Neuronal stem cell (in vitro differentiated cells): ENCODE measurements around the gene DNAJB4.

Experiments used
- DNase-seq: peaks from one replicate; pipeline ENCODE4 v3.0.0-alpha.2; 2013; ENCODE audit warnings: low spot score
- H2AFZ ChIP-seq: one replicate; pipeline ENCODE4 v1.6.1; 2013; ENCODE audit warnings: mild to moderate bottlenecking, low read length, inconsistent platforms
- H2AK5ac ChIP-seq: 2 replicates; pipeline ENCODE4 v1.6.1; 2013; ENCODE audit warnings: low read depth, mild to moderate bottlenecking, inconsistent platforms, low read length, moderate library complexity, mixed read lengths
- H2BK120ac ChIP-seq: 2 replicates; pipeline ENCODE4 v1.6.1; 2013; ENCODE audit warnings: low read depth, mild to moderate bottlenecking, inconsistent platforms, low read length, moderate library complexity, mixed read lengths
- H2BK12ac ChIP-seq: one replicate; pipeline ENCODE4 v1.6.1; 2013; ENCODE audit warnings: low read length, inconsistent platforms
- H2BK15ac ChIP-seq: 2 replicates; pipeline ENCODE4 v1.6.1; 2013; ENCODE audit warnings: mild to moderate bottlenecking, low read length, inconsistent platforms, mixed read lengths
- H2BK5ac ChIP-seq: one replicate; pipeline ENCODE4 v1.6.1; 2013; ENCODE audit warnings: inconsistent platforms, mild to moderate bottlenecking, low read length, moderate library complexity
- H3K14ac ChIP-seq: one replicate; pipeline ENCODE4 v1.6.1; 2013; ENCODE audit warnings: low read length, inconsistent platforms
- H3K18ac ChIP-seq: 2 replicates; pipeline ENCODE4 v1.6.1; 2013; ENCODE audit warnings: low read length, inconsistent platforms
- H3K23ac ChIP-seq: 2 replicates; pipeline ENCODE4 v1.6.1; 2013; ENCODE audit warnings: low read depth, mild to moderate bottlenecking, mixed read lengths, low read length, inconsistent platforms; ENCODE audit not compliant: poor library complexity
- H3K27ac ChIP-seq: replicated peaks from 3 replicates; pipeline ENCODE4 v1.5.1; 2013; ENCODE audit warnings: low read length, inconsistent platforms
- H3K27me3 ChIP-seq, 3 experiments: 2 replicates each; pipeline ENCODE4 v1.6.1; 2013; ENCODE audit warnings: low read length in 3 of 3, mild to moderate bottlenecking in 2 of 3, inconsistent platforms in 1 of 3, low read depth in 1 of 3, mixed read lengths in 1 of 3, moderate library complexity in 1 of 3; ENCODE audit not compliant: control insufficient read depth in 3 of 3, insufficient read depth in 3 of 3
- H3K36me3 ChIP-seq, 2 donors: replicated peaks in 1 of 2; 2 replicates each; pipeline ENCODE4 v1.6.1; 2013; ENCODE audit warnings: low read length in 2 of 2; ENCODE audit not compliant: control insufficient read depth in 2 of 2, insufficient read depth in 2 of 2
- H3K4ac ChIP-seq: 2 replicates; pipeline ENCODE4 v1.6.1; 2013; ENCODE audit warnings: inconsistent platforms, mild to moderate bottlenecking, low read length, moderate library complexity
- H3K4me1 ChIP-seq, 2 donors: 1 replicate in 1 of 2; 2 replicates in 1 of 2; pipeline ENCODE4 v1.6.1; 2013; ENCODE audit warnings: low read length in 2 of 2, low read depth in 1 of 2; ENCODE audit not compliant: control insufficient read depth in 2 of 2, insufficient read depth in 1 of 2
- H3K4me2 ChIP-seq: one replicate; pipeline ENCODE4 v1.6.1; 2013; ENCODE audit warnings: mild to moderate bottlenecking, low read length, inconsistent platforms; ENCODE audit not compliant: insufficient read depth, poor library complexity, severe bottlenecking
- H3K4me3 ChIP-seq, 2 donors: 2 replicates each; pipeline ENCODE4 v1.5.1; 2013; ENCODE audit warnings: low read length in 2 of 2, mild to moderate bottlenecking in 2 of 2, inconsistent platforms in 1 of 2, moderate library complexity in 1 of 2
- H3K79me1 ChIP-seq: one replicate; pipeline ENCODE4 v1.6.1; 2013; ENCODE audit warnings: low read depth, mild to moderate bottlenecking, inconsistent platforms, low read length, moderate library complexity
- H3K9ac ChIP-seq: one replicate; pipeline ENCODE4 v1.6.1; 2013; ENCODE audit warnings: mild to moderate bottlenecking, low read depth, low read length, inconsistent platforms; ENCODE audit not compliant: poor library complexity
- H3K9me3 ChIP-seq, 2 donors: replicated peaks in 1 of 2; 2 replicates each; pipeline versions ENCODE3 to v1.6.1; 2013; ENCODE audit warnings: low read length in 2 of 2, mild to moderate bottlenecking in 2 of 2, inconsistent platforms in 1 of 2, low read depth in 1 of 2, mixed read lengths in 1 of 2, moderate library complexity in 1 of 2; ENCODE audit not compliant: control insufficient read depth in 2 of 2, insufficient read depth in 1 of 2
- H4K8ac ChIP-seq: one replicate; pipeline ENCODE4 v1.6.1; 2013; ENCODE audit warnings: low read depth, mild to moderate bottlenecking, inconsistent platforms, low read length, moderate library complexity
- H4K91ac ChIP-seq: one replicate; pipeline ENCODE4 v1.6.1; 2013; ENCODE audit warnings: low read length, low read depth, mild to moderate bottlenecking, inconsistent platforms; ENCODE audit not compliant: poor library complexity
- WGBS, 2 donors: extraction: QIAGEN DNeasy Blood & Tissue Kit; methylation state at CpG; one replicate each; pipeline ENCODE4 v1.1.7; 2013; ENCODE audit warnings: missing lambda C conversion rate in 2 of 2, mixed read lengths in 1 of 2; ENCODE audit not compliant: insufficient read length in 2 of 2, insufficient replicate concordance in 1 of 2; ENCODE audit errors: extremely low coverage in 2 of 2; 5-methylcytosine and 5-hydroxymethylcytosine counted together

DNAJB4 gene

GRCh38 chr1:78007677-78008341, 3.1 kb downstream of the DNAJB4 start:
- Histone ChIP-seq H3K23ac (no peak overlapping the region), H3K18ac (no peak overlapping the region), H3K4me1 (peaks cover 0 to 17% of the 10 kb centered on the region in 2 donors), H3K9me3 (no peaks in the 10 kb centered on the region), H4K91ac (no peak overlapping the region), H2BK5ac (no peak overlapping the region), H2BK120ac (no peak overlapping the region), H3K9ac (no peak overlapping the region), H3K4me3 (no peak overlapping the region), H3K27ac (no peak overlapping the region), H3K36me3 (peaks cover 0 to 1% of the 10 kb centered on the region in 2 donors), H2BK15ac (no peak overlapping the region), H3K4ac (no peak overlapping the region), H3K4me2 (no peak overlapping the region), H2AFZ (no peak overlapping the region), H3K79me1 (no peaks in the 10 kb centered on the region), H3K14ac (no peak overlapping the region), H2AK5ac (no peak overlapping the region), H2BK12ac (no peak overlapping the region), H3K27me3 (no peaks in the 10 kb centered on the region), H4K8ac (no peak overlapping the region)
- whole genome bisulfite sequencing, 2 donors: no CpG with 5 or more reads among the region's 4 CpGs
- DNase-seq: no peak

GRCh38 chr1:78009276-78009675, 4.5 kb downstream of the DNAJB4 start:
- Histone ChIP-seq H3K9ac (no peak overlapping the region), H4K8ac (no peak overlapping the region), H3K18ac (no peak overlapping the region), H3K79me1 (no peaks in the 10 kb centered on the region), H2AK5ac (no peak overlapping the region), H3K4me1 (peaks cover 0 to 3% of the 10 kb centered on the region in 2 donors), H2BK5ac (no peak overlapping the region), H3K4me2 (no peak overlapping the region), H3K23ac (no peak overlapping the region), H3K27me3 (no peaks in the 10 kb centered on the region), H2AFZ (no peak overlapping the region), H3K36me3 (peaks cover 0 to 12% of the 10 kb centered on the region in 2 donors), H2BK12ac (no peak overlapping the region), H3K9me3 (no peaks in the 10 kb centered on the region), H3K4ac (no peak overlapping the region), H3K14ac (no peak overlapping the region), H3K4me3 (no peak overlapping the region), H2BK15ac (no peak overlapping the region), H3K27ac (no peak overlapping the region), H4K91ac (no peak overlapping the region), H2BK120ac (no peak overlapping the region)
- no peak for DNase-seq
- WGBS, 2 donors: no CpG with 5 or more reads among the region's 3 CpGs

DNA sequence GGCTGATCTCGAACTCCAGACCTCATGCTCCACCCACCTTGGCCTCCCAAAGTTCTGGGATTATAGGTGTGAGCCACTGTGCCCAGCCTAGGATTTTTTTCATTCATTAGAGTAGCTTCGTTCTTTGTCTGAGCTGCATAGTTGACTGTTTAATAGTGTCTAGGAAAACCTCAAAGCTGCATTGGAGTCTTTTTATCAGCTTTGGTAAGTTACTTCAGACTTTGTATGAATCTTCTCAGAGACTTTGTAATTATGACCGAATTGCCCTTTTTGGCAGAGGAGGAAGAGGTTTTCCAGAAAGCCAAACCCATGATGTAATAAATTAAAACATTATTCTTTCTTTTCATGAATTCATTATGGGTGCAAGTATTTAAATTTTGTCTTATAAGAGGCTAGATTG, 5.1 kb downstream of the DNAJB4 start:
- Histone ChIP-seq H2BK120ac (no peak overlapping the region), H4K91ac (no peak overlapping the region), H2BK15ac (no peak overlapping the region), H2BK5ac (no peak overlapping the region), H3K27ac (no peak overlapping the region), H2BK12ac (no peak overlapping the region), H3K79me1 (no peaks in the 10 kb centered on the region), H3K4ac (no peak overlapping the region), H3K9me3 (no peaks in the 10 kb centered on the region), H3K9ac (no peak overlapping the region), H3K4me3 (no peak overlapping the region), H3K4me1 (peaks cover 0 to 3% of the 10 kb centered on the region in 2 donors), H4K8ac (no peak overlapping the region), H3K4me2 (no peak overlapping the region), H3K14ac (no peak overlapping the region), H2AFZ (no peak overlapping the region), H3K18ac (no peak overlapping the region), H2AK5ac (no peak overlapping the region), H3K23ac (no peak overlapping the region), H3K36me3 (peaks cover 0 to 12% of the 10 kb centered on the region in 2 donors), H3K27me3 (no peaks in the 10 kb centered on the region)
- WGBS, 2 donors: no CpG with 5 or more reads among the region's 3 CpGs
- DNase-seq: no peak

- no peak overlapping the region for H3K18ac ChIP-seq
- H2BK5ac ChIP-seq: no peak overlapping the region
- no peaks in the 10 kb centered on the region for H3K79me1 ChIP-seq
- H3K27ac ChIP-seq: no peak overlapping the region
- WGBS, 2 donors: no CpG with 5 or more reads among the region's 2 CpGs
- H2BK120ac ChIP-seq: no peak overlapping the region
- no peak overlapping the region for H3K14ac ChIP-seq
- no peak overlapping the region for H3K9ac ChIP-seq
- no peak for DNase-seq
- no peak overlapping the region for H4K8ac ChIP-seq
- H4K91ac ChIP-seq: no peak overlapping the region
- no peaks in the 10 kb centered on the region for H3K9me3 ChIP-seq
- no peak overlapping the region for H2AFZ ChIP-seq
- H3K4ac ChIP-seq: no peak overlapping the region
- no peak overlapping the region for H3K4me3 ChIP-seq
- no peak overlapping the region for H2BK15ac ChIP-seq
- H3K27me3 ChIP-seq: no peaks in the 10 kb centered on the region
- peaks cover 0 to 1% of the 10 kb centered on the region in 2 donors for H3K4me1 ChIP-seq
- H2BK12ac ChIP-seq: no peak overlapping the region
- no peak overlapping the region for H3K4me2 ChIP-seq
- H2AK5ac ChIP-seq: no peak overlapping the region
- peaks cover 0 to 18% of the 10 kb centered on the region in 2 donors for H3K36me3 ChIP-seq
- H3K23ac ChIP-seq: no peak overlapping the region
Observed at GRCh38 chr1:78011050-78011449, 6.3 kb downstream of the DNAJB4 start.
